ENCODE measurements around the gene SPOCK1. TPM values are rescaled to one million over a fixed set of nuclear protein-coding genes. Genes with fewer than 3 reads are reported as not detected.
"Not testable (repeated sequence)": the region's sequence is repeated elsewhere in the genome, so short reads cannot be mapped to it uniquely, and the experiment has no call there.

The SPOCK1 gene
- polyA plus RNA-seq, 4 donors, result 8.9 to 11.3 (median 9.8) TPM

DNA sequence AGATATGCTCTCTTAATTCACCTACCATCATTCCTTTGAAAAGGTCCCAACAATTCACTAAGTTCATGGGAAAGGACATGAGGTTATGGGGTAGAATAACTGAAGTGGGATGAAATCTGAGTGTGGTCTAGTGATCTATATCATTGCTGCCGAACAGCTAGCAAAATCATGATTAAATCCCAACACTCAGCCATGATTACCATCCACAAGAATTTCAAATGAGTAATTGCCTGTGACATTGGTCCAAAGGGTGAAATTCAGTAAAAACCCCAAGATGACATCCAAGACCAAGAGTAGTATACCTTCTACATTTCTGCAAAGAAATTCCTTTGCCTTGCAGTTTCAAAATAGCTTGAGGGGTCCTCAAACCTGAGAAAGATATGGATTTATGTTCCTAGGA, 225.6 kb downstream of the SPOCK1 start:
- no peak for DNase-seq (ENCODE audit: low read depth in 4 of 4, low spot score in 3 of 4)

DNA sequence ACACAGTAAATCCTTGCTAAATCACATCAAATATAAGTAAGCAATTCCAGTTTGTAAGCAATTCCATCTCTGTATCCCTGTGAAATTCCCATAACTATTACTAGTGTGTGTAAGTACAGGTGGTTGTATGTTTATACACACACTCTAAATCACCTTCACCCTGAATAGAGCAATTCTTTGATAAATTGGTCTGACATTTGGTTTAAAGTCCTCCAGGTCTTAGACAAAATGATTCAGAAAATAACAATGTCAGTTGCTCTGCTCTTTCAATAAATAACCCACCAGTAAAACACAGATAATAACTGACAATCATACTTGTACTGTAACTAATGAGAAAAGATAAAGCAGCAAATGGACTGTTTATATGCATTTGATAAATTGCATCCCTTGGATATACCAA, 226.3 kb downstream of the SPOCK1 start:
- no peak for DNase-seq (ENCODE audit: low read depth in 4 of 4, low spot score in 3 of 4)

DNA sequence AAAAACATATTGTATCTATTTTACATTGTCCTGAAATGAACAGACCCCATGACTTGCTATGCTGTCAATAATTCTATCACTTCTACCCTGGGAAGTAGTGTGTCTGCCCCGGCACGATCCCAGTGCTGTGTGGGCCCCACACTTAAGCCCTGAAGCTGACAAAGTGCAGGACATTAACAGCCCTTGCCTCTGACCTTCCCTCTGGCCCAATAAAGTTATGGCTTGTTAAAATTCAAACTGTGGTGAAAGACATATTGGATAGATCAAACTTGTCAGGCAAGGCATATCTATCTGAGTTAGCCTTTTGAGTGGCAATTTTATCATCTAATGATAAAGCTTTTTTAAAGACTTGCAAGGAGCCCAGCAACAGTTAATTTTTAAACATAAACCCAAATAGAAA, 229.2 kb downstream of the SPOCK1 start:
- DNase-seq (ENCODE audit: low read depth in 4 of 4, low spot score in 3 of 4), result no peak

DNA sequence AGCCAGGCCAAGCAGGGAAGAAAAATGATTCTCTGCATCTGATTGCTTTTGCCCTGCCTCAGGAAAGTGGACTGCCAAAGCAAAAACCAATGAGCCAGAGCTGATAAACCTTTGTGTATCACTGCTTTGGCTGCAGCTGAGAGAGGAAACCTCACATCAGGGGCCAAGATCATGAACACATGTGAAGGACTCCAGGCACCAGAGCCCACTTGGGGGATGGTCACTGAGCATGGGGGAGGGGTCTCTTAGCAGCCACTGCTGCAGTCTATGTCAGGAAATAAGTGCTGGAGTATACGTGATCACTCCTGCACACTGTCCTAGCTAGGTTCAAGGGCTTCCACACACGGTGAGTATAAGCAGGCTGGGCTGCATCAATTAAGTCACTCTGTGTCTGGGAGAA, 229.9 kb downstream of the SPOCK1 start:
- DNase-seq (ENCODE audit: low read depth in 4 of 4, low spot score in 3 of 4), result no peak

DNA sequence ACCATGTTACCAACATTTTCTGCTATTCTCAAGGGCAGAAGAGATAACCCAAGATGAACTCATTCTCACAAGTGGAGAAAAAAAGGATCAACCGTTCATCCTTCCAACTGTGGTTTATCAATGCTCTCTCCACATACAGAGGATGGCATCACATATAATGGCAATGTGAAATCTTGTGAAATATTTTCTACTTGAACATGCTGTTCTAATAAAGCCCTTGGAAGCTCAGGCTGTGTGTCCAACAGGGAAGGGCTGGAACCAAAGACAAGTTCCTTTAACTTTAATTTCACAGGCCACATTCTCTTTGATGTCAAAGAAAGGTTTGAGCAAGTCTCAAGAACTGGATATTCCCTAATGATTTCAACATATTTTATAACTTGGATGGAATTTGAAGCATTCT, 230.5 kb downstream of the SPOCK1 start:
- no peak for DNase-seq (ENCODE audit: low read depth in 4 of 4, low spot score in 3 of 4)

DNA sequence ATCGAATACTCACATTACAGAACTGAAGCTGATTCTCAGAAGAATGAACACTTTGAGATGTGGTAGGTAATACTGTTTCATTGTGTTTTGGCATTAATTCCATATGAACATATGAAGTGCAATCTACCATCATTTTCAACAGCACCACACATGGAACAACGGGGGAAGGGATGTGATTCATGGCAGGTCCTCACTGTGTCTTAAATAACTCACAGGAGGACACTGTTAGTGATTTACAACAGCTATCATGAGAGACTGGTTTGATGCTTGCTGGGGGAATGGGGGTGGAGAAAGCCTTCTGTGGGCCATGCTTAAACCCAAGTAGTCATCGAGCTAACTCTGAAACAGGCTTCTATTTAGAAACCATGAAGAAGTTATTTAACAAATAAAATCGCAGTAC, 232.9 kb downstream of the SPOCK1 start:
- no peak for DNase-seq (ENCODE audit: low read depth in 4 of 4, low spot score in 3 of 4)

DNA sequence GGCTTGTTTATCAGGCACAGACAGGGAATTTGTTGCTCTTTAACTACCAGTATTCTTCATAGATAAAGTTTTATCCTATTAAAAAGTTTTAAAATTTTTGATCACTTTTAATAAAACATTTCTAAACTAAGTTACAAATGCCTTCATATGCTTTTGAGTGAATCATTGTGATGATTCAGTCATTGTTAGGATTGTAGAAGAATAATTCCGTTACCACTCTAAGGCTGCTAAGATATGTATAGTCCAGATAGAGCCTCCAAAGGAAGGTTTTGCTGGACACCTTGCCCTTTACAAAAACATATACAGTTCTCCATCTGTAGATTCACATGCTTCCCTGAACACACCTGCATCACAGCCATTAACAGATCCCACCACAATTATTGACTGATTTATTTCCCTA, 233.7 kb downstream of the SPOCK1 start:
- no peak for DNase-seq (ENCODE audit: low read depth in 4 of 4, low spot score in 3 of 4)

DNA sequence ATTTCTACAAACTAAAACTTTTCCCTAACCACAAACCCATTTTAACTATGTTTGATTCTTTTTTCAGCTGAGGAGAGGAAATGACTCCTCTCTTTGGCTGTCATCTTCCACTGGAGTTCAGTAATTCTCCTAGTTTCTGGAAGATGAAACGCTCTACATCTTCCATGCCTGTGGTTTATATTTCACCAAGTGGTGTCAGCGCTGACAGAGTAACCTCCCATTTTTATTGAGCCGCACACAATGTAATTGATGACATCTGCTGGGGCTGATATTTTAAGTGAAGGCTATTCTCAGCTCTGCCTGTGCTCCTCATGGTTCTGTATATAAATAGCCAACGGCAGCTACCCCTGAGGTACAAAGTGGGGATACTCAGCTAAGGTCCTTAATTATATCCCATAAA, 234.6 kb downstream of the SPOCK1 start:
- DNase-seq (ENCODE audit: low read depth in 4 of 4, low spot score in 3 of 4), result no peak

DNA sequence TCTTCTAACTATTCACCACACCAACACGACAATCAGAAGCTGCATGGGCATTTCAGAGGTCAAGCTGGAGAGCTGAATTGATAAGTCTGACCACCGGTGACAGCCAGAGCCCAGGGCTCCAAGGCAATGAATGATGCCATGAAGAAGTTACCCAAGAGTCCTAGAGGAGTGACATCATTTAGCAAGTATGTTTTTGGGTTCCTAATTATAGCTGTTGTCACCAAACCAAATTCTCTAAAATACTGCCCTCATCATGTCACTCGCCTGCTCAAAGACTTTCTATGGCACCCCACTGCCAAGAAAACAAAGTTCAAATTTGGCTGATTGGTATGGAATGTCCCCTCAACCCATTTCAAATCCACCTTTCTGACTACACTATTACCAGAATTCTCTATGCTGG, 235.1 kb downstream of the SPOCK1 start:
- no peak for DNase-seq (ENCODE audit: low read depth in 4 of 4, low spot score in 3 of 4)

DNA sequence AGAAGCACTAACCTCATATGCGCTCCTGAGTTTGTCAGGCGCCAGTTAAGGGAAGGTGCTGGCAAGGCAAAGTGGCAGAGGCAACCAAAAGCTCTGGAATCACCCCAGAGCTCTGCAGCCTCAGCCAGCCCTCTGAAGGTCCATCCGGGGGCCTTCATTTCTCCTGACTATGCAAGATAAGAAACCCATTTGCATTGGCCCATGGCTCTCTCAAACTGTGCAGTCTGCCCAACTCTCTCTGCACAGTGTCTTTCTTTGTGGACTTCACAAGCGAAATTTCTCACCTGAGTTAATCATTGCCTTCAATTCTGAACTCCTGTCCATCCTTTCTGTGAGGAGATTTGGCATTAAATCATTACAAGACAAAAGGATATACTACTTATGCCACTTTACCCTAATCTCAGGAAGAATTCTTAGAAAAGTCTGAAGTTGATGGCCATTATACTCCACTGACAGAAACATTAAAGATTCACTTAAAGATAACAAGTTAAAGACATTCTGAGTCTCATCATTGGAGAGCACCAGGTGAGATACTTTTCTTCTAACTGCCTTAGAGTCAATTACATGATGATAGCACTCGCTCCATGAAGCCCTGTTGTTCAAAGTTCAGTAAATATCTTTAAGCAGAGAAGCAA, 235.6 kb downstream of the SPOCK1 start:
- no peak for DNase-seq (ENCODE audit: low read depth in 4 of 4, low spot score in 3 of 4)

DNA sequence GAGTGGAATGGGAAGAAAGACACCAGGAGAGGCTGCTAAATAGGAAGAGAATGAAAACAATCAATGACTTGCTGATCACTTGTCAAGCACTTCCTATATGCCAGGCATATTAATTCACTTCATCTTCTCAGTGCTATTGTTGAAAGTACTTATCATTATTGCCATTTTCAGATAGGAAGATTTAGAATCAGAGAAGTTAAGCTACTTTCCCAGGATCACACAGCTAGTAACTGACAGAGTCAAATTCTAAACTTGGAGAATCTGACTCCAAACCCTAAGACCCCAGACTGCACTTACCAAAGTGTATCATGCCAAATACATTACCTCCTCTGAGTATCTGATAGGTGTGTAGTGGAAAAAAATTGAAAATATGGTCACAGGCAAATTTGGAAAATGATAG, 236.3 kb downstream of the SPOCK1 start:
- no peak for DNase-seq (ENCODE audit: low read depth in 4 of 4, low spot score in 3 of 4)

DNA sequence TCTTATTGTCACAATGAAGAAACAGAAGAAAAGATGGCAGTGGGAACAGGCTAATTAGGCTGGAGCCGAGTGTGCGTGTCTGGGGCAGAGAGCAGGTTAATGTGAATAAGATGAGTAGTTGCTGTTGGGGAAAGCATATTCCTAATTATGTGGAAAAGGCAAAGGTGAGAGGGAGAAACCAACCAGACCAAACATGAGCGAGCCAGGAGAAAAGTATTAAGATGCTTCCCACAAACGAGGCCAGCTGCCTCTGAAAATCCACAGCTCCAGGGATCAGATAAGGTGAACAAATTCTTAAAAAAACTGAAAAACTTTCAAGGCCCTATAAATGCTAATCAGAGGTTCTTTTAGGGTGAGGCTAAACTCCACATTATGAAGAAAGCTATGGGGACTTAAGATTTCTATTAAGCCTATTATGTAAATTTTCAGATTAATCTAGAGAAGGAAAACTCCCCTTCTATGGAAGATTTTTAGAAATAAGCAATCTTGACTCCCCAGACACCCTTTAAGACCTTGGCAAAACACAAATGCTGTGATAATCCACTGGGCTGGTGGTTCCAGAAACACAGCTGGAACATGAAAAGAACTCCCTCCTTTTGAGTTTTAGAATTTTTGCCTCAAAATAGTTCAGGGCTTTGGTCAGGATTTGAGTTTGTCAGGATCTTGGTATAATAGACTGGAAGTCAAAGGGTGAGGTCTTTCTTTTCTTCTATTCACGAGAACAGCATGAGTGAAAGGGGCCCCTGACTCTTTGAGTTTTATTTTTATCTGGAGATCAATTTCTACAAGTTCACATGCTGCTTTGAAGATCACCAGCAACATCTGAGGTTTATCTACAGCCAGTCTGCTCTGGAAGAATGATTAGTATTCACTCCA, 238.1 kb downstream of the SPOCK1 start:
- no peak for DNase-seq (ENCODE audit: low read depth in 4 of 4, low spot score in 3 of 4)

DNA sequence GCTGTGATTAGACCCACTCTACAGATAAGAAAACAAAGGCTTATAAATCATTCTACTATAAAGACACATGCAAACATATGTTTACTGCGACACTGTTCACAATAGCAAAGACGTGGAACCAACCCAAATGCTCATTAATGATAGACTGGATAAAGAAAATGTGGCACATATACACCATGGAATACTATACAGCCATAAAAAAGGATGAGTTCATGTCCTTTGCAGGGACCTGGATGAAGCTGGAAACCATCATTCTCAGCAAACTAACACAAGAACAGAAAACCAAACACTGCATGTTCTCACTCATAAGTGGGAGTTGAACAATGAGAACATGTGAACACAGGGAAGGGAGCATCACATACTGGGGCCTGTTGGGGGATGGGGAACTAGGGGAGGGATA, 240.0 kb downstream of the SPOCK1 start:
- not testable (repeated sequence) for DNase-seq (ENCODE audit: low read depth in 4 of 4, low spot score in 3 of 4)

DNA sequence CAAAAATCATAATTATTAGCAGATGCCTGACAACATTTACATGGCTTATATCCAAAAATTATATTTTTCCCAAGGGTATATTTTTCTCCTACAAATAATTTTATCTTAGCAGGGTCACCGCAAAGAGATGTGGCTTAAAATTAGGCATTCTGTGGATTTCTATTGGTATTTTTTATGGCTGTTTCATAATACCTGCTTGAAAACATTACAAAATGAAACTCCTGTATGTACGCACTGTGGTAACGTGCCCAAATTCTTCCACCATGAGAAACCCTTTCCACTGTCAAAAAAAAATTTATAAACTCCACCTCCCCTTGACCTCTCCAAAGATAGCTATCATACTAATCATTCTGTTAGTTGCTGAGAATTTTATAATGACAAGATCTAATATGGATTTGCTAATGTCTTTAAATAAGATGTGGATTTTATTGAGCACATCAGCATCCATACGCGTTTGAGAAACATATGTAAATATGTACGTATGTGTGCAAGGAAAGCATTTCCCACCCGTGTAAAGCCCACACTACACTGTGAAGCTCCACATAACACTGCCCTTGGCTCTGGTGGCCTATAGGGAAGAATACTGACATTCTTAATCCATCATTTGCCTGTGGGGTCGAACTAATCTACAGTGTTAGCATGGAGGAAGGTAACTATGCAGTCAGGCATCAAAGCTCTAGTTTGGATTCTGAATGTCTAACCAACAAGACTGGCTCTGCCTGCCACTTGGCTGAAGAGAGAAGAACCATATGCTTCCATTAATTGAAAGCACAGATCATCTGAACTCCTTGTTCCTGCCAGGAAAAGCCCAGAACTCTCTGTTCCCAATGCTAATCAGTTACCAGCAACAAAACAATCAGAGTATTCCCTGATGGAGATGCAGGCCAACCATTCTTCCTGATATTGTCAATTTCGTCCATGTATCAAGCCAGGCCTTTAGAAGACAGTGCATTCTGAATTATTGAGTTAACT, 244.7 kb downstream of the SPOCK1 start:
- DNase-seq (ENCODE audit: low read depth in 4 of 4, low spot score in 3 of 4), result no peak

DNA sequence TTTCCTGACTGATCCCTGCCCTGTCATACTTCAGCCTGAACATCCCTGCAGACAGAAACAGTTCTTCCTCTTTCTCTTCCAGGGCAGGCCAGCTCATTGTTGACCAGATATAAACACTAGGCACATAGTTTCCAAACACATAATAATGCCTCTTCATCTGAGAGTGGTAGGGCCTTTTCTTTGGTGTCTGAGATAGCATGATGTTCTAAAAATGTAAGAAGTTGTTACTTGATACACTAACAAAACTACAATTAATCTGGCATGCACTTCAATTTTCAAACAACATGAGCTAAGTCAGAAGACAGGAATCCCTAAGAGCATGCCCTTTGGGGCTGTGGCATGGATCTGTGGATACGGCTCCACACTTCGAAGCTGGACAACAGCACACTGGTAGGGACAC, 246.6 kb downstream of the SPOCK1 start:
- DNase-seq (ENCODE audit: low read depth in 4 of 4, low spot score in 3 of 4), result no peak

DNA sequence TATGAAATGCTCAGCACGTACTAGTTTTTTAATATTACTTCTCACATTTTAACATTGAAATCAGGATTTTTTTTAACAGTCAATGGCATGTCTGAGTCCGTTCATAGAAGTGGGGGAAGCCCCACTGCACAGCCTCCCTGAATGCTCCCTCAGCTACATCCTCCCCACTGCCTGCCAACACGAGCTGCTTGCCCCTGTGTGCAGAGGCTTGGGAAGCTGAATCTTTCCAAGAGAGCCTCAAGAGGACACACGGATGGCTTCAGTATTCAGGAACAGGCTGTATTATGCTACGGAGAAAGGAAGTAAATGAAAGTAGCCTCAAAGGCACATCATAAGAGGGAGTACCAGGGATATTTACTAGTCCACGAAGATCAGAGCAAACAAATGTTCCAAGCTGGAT, 248.7 kb downstream of the SPOCK1 start:
- no peak for DNase-seq (ENCODE audit: low read depth in 4 of 4, low spot score in 3 of 4)

DNA sequence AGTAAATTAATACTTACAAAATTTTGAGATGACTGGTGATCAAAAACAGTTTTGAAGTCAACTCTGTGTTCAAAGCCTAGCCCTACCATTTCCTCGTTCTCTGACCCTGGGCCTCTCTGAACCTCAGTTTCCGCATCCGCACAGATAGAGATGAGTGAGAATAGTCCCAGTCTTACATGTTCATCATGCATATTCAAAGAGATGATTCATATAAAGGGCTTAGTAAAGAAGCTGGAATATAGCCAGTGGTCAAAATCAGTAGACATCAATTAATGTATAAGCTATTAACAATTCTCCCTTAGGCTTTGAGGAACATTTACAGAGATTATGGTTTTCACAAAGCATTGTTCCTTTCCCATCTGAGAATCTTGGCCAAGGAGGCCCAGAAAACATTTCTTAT, 250.6 kb downstream of the SPOCK1 start:
- no peak for DNase-seq (ENCODE audit: low read depth in 4 of 4, low spot score in 3 of 4)

DNA sequence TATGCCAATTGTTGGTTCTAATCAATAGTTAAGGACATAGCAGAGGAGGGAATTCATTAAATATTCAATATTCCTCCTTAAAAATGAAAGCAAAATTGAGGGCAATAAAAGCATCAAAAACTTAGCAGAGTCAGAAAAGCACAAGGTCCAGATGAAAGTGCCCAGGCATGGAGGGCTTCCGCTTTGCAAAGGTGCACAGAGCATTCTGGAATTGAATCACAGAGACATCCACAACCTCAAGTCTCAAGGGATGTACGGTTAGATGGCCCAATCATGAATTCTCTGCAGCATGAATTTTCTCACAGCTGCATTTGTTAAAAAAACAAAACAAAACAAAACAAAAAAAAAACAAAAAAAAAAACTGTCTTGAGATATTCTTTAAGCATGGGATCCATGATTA, 253.7 kb downstream of the SPOCK1 start:
- no peak for DNase-seq (ENCODE audit: low read depth in 4 of 4, low spot score in 3 of 4)

DNA sequence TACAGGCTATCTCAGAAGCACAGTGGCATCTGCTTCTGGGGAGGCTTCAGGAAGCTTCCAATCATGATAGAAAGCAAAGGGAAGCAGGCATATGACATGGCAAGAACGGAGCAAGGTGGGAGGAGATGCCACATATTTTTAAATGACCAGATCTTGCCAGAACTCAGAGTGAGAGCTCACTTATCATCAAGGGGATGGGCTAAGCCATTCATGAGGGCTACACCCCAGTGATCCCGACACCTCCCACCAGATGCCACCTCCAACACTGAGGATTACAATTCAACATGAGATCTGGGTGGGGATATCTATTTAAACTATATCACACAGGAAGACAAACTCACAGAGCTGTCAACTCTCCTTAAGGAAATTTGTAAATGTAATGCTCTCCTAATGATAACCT, 258.8 kb downstream of the SPOCK1 start:
- DNase-seq (ENCODE audit: low read depth in 4 of 4, low spot score in 3 of 4), result no peak

DNA sequence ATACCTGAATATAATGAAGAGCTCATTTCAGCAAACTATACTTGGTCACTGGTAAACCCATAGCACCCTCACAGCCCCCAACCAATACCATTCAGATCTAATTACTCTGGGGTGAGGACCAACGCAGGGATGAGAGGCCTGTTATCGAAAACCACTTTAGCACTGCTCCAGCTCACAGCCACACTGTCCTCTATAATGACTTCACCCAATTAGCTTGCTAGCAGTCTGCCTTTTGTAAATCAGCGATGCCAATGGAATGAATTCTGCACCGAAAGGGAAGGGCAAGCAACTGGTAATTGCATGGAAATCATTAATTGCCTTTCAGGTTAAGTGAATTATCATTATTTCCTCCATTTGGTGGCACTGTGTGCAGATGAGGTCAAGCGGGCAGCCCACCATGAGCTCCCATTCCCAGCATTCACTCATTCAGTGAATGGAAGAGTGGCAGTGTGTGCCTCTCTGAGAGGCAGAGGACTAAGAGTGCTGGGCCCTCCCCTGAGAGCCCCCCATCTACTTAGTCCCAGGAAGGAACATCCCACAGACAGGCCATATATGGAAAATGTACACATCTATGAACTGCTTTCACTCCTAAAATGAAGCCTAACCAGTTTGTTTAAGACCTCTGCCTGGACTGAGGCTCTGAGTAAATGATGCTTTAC, 262.1 kb downstream of the SPOCK1 start:
- no peak for DNase-seq (ENCODE audit: low read depth in 4 of 4, low spot score in 3 of 4)

DNA sequence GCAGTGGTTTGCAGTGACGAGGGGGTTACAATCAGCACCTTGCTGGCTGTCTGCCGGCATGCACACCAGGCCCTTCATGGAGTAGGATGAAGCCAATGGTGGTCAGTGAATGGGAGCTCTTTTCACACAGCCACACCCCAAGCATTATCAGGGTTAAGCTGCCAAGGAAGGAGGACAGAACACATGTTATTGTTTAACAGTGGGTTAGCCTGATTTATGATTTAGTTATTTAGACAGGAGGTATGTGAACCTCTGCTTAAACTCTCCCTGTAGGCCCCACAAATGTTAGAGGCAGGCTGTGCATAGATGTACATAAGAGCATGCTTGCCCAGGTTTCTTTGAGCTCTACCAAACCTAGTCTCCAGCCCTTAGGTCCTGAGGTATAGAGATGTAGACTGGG, 262.9 kb downstream of the SPOCK1 start:
- no peak for DNase-seq (ENCODE audit: low read depth in 4 of 4, low spot score in 3 of 4)
